Measurements from ENCODE around the gene NLGN1.
"Not testable (repeated sequence)": the region's sequence is repeated elsewhere in the genome, so short reads cannot be mapped to it uniquely, and the experiment has no call there.

The NLGN1 gene

DNA sequence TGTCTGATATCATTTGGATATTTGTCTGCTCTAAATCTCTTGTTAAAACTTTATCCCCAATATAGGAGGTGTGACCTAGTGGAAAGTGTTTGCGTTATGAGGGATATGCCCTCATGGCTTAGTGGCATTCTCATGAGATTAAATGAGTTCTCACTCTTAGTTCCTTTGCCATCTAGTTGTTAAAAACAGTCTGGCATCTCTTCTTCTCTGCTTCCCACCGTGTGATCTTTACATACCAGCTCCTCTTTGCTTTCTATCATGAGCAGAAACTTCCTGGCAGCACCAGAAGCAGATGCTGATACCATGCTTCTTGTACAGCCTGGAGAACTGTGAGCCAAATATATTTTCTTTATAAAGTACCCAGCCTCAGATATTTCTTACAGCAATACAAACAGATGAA, 33.0 kb downstream of the NLGN1 start:
- DNase-seq, result no peak

GRCh38 chr3:173439004-173439403, 41.5 kb downstream of the NLGN1 start:
- no peak for DNase-seq

GRCh38 chr3:173440514-173440913, 43.0 kb downstream of the NLGN1 start:
- no peak for DNase-seq

DNA sequence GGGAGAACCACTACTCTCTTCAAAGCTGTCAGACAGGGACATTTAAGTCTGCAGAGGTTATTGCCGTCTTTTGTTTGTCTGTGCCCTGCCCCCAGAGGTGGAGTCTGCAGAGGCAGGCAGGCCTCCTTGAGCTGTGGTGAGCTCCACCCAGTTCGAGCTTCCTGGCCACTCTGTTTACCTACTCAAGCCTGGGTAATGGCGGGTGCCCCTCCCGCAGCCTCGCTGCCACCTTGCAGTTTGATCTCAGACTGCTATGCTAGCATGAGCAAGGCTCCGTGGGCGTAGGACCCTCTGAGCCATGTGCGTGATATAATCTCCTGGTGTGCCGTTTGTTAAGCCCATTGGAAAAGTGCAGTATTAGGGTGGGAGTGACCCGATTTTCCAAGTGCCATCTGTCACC, 54.0 kb downstream of the NLGN1 start:
- DNase-seq, result not testable (repeated sequence)

DNA sequence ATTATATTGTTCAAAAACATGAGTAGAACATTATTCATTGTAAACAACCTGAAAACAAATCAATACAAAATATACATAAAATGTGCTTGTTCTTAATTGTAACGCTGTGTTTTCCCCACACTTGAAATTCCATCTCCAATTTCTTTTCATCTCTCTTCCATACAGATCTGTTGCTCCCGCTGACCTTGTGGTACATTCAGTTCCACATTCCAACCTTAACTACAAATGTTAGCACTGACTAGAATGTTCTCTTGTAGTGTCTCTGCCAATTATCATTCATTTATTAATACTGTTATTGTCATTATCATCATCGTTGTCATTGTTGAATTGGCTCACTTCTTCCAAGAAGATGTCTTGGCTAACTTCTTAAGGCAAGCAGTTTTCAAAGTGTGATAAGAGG, 65.7 kb downstream of the NLGN1 start:
- no peak for DNase-seq

GRCh38 chr3:173465112-173465511, 67.6 kb downstream of the NLGN1 start:
- DNase-seq, result no peak

GRCh38 chr3:173465898-173466678, 68.5 kb downstream of the NLGN1 start:
- no peak for DNase-seq

- DNase-seq, result no peak
Observed at GRCh38 chr3:173467501-173467900, 70.0 kb downstream of the NLGN1 start.

DNA sequence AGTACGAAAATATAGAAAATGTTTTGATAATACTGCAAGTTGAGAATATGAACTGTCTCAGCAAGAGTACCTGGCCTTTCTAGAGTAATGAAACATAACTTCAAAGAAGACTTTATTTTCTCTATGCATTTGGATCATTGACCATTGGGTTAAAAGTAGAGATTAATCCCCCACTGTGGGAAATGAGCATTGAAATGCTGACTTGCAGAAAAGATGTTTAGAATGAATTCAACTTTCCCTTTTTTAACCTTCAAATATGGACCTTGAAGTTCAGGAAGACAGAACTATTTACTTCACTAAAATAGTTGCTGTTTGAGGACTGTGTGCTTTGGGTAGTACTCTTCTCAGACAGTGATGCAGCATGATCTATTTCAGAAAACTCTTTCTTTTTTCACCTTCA, 75.7 kb downstream of the NLGN1 start:
- DNase-seq, result no peak

- DNase-seq, result no peak
Observed at GRCh38 chr3:173479301-173479700, 81.8 kb downstream of the NLGN1 start.

- no peak for DNase-seq
Observed at GRCh38 chr3:173501931-173502489, 104.5 kb downstream of the NLGN1 start.

DNA sequence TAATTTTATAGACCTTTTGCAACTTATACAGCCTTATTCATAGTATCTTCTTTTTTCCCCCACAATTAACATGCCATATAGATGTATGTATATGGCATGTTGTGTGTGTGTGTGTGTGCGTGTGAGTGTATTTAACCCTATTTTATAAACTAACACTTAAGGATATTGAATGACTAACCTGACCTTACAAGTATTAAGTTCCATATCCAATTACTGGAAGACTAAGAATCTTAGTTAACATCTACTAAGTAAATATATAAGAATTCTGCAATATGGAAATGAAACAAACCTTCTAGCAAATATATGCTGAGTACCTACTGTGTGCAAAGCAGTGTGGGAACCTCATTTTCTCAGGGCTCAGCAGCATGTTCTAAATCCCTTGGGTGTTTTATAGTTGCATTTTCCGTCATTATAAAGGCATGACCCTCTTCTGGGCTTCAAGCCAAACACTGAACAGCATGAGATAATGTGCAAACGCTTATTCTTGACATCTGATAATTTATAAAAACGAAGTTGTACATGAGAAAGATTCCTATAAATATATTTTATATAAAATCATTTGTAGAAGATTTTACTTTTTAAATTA, 105.5 kb downstream of the NLGN1 start:
- DNase-seq, result no peak

DNA sequence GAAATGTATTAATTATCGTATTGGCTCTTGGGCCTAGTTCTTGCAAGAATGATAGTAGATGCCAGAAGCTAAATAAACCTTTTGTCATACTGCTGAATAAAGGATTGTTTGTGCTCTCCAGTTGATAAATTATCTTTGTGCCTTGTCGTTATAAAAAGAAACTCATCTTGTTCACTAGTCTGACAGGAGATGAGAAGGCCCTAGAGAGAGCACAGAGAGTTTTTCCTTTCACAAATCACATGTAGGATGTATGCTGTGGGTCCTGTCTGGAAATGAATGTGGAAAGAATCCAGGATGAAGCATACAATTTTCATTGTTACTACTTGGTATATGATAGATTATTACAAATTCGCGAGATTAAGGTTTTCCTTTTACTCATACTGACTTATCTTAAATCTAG, 113.0 kb downstream of the NLGN1 start:
- no peak for DNase-seq

DNA sequence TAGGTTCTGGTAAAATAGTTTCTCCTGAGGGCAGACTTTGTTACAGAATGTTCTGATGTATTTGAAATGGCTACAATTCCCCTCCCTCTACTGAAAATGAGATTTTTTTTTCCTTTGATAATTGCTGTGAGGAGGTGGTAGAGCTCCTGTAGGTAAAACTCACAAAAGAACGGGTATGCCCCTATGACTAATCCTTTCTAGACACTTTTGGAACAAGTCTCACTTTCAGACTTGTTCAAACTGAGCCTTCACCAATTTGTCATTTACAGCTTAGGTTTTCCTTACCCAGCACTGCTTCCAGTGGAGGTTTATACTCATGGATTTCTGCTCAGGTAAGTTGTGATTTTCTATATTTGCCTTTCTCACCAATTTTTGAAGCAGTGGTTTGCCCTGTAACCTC, 115.6 kb downstream of the NLGN1 start:
- DNase-seq, result no peak

DNA sequence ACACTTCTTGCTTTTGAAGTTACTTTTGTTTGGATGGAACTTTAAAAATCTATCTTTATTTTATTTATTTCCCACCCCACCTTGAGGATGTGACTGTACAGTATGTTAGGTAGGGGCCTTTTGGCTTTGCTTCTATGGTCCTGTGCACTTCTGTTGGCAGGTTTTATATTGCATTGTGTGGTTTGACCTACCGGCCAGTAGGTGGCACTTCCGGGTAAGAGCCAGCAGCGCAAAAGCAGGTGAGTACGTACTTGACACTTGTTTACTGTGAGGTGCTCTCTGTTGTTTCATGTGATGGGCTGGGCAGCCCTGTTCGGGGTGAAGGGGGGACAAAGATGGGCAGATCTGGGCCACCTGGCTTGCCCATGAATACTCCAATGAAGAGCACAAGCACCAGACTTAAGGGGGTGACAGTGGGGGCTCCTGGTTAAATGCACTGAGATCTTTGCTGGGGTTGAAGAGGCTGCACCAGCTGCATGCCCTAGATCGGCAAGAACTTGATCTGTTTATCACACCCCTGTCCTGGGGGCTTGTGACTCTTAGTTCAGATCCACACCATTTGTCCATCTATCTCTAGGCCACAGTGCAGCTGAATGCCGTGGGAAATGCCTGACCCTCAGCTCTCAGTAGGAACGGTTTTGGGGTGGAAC, 131.6 kb downstream of the NLGN1 start:
- DNase-seq, result no peak

GRCh38 chr3:173531602-173532001, 134.1 kb downstream of the NLGN1 start:
- no peak for DNase-seq

DNA sequence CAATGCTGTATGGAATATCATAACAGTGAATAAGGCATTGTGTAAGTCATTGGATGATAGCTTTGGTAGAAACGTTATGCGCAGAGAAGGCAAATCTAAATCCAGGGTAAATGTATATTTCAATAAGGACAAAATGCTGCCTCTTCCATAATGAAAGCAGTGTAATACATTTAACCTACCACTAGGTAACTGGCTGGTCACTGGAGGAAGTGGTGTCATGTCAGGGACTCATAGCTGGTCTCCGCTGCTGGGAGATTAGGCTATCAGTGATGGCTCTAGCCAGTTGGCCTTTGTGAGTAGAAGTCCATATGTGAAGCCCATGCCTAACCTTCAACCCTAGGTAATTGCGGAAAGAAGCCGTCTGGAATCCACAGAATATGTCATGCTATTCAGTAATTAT, 140.9 kb downstream of the NLGN1 start:
- no peak for DNase-seq

DNA sequence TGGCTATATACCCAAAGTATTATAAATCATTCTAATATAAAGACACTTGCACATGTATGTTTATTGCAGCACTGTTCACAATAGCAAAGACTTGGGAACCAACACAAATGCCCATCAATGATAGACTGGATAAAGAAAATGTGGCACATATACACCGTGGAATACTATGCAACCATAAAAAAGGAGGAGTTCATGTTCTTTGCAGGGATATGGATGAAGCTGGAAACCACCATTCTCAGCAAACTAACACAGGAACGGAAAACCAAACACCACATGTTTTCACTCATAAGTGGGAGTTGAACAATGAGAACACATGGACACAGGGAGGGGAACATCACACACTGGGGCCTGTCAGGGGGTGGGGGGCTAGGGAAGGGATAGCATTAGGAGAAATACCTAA, 148.0 kb downstream of the NLGN1 start:
- not testable (repeated sequence) for DNase-seq

GRCh38 chr3:173547070-173547469, 149.5 kb downstream of the NLGN1 start:
- DNase-seq, result no peak

- no peak for DNase-seq
Observed at GRCh38 chr3:173548261-173548660, 150.7 kb downstream of the NLGN1 start.

GRCh38 chr3:173552526-173552925, 155.0 kb downstream of the NLGN1 start:
- DNase-seq, result no peak

- DNase-seq, result no peak
Observed at GRCh38 chr3:173553635-173554280, 156.2 kb downstream of the NLGN1 start.

DNA sequence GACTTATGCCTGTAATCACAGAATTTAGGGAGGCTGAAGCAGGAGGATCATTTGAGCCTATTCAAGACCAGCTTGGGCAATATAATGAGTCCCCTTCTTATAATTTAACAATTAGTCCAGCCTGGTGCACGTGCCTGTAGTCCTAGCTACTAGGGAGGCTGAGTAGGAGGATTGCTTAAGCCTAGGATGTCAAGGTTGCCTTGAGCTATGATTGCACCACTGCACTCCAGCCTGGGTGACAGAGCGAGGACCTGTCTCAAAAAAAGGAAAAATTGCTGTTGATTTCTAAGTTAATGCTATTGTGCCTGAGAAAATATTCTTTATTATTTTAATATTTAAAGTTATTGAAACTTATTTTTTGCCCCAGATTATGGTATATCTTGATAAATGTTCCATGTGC, 159.0 kb downstream of the NLGN1 start:
- DNase-seq, result no peak
